HG02610 (cell line): Measurements from ENCODE around the gene SCARB1.

Experiments
- ATAC-seq: cut with Tn5 transposase; IDR thresholded peaks from one replicate; pipeline ENCODE4 v1.9.1; 2021; ENCODE audit warnings: mild to moderate bottlenecking, moderate library complexity; ENCODE audit not compliant: unreplicated experiment

The SCARB1 gene

DNA sequence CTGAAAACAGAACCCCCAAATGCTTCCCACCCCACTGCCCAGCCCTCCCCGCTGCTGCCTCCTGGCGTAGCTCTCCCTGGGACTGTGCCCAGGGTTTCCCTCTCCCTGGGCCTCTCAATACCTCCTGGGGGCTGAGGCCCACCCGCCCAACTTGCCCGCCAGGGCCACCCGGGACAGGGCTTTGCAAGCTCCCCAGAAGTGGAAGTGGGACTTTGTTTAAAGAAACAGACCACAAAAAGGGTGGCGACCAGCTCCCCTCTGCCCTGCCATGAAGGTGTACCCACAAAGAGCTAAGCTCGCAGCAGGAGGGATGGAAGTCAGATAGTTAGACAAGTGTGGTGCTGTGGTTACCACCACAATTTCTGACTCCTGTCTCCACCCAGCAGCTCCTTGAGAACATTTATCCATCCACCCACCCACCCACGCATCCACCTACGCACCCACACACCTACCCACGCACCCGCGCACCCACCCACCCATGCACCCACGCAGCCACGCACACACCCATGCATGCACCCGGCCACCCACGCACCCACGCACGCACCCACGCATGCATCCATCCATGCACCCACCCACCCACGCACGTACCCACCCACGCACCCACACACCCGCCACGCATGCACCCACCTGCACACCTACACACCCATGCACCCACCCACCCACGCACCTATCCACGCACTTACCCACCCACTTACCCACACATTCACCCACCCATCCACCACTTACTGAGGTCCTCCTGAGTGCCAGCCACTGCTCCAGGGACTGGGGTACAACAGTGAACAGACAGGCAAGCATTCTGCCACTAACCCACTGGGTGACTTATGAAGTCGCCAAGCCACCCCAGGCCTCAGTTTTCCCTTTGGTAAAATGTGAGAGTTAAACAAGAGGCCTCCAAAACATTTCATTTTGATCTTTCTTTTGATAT lies 127.3 kb downstream of the SCARB1 start:
- no peak for ATAC-seq

DNA sequence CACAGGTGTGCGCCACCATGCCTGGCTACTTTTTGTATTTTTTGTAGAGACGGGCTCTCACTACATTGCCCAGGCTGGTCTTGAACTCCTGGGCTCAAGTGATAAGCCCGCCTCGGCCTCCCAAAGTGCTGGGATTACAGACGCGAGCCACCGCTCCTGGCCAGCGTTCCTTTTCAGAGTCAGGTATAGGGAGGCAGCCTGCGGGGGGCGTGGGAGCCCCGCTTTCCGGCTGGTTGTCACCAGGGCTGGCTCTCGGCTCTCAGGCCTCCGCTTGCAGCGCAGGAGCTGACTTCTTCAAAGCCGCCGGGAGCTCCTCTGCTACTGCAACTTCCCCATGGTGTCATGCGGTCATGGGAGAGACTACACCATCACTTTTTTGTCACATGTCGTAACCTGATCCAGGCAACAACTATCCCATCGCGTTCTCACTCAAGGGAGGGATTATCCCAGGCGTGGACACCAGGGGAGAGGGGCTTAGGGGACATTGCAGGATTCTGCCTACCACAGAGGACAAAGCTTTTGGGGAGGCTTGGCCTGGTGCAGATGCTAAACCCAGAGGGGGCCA lies 129.4 kb downstream of the SCARB1 start:
- no peak for ATAC-seq

GRCh38 chr12:124733086-124733485 lies 130.6 kb downstream of the SCARB1 start:
- no peak for ATAC-seq

- no peak for ATAC-seq
These were observed 131.2 kb downstream of the SCARB1 start for GRCh38 chr12:124732275-124733075.

DNA sequence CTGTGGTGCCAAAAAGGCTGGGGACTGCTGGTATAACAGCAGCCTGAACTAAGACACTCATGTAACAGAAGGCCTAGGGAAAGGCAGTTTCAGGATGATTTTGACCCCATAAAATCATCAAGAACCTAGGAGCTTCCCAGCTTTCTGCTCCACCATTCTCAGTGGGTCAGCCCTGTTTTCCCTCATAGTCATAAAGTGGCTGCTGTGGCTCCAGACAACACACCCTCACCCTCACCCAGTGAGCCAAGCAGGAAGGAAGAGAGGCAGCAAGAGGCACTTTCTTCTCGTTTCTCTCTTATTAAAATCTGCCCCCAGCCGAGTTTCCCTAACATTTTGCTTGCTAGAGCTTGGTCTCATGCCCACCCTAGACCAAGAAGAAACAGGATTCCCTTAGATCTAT lies 131.8 kb downstream of the SCARB1 start:
- no peak for ATAC-seq

- no peak for ATAC-seq
These were observed 133.2 kb downstream of the SCARB1 start for GRCh38 chr12:124730455-124730932.

- no peak for ATAC-seq
These were observed 135.7 kb downstream of the SCARB1 start for GRCh38 chr12:124727922-124728321.

DNA sequence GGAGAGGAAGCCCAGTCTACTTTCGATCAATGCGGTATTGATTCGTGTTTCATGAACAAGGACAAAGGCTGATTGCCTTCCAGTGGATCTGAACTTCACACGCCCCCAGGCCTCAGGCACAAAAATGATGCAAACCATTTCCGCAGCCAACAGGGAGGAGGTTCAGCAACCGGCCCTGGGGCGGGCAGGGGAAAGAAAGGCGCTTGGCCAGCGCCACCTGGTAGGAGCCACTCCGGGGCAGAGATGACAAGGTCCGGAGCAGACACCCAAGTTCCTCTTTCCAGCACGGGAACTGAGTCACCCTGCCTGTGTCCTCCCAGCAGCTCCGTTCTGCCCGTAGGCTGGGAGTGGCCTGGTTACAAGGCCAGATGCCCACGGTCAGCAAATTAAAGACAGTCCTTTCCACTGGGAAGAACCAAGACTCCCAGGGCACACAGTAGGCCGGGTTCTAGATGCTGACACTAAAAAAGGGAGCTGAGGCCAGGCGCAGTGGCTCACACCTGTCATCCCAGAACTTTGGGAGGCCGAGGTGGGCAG lies 136.3 kb downstream of the SCARB1 start:
- ATAC-seq: peak; percentile 49
